Mesendoderm (in vitro differentiated cells): ENCODE measurements around the gene FAN1.
"Not testable (repeated sequence)": the region's sequence is repeated elsewhere in the genome, so short reads cannot be mapped to it uniquely, and the experiment has no call there.

Experiments used
- DNase-seq: peaks from one replicate; pipeline ENCODE4 v3.0.0; 2013
- H2AK5ac ChIP-seq: 2 replicates; pipeline ENCODE4 v1.6.1; 2013; ENCODE audit warnings: low read length, inconsistent platforms
- H2BK120ac ChIP-seq: 2 replicates; pipeline ENCODE4 v1.6.1; 2013; ENCODE audit warnings: low read depth, mild to moderate bottlenecking, low read length, moderate library complexity, mixed read lengths
- H2BK15ac ChIP-seq: replicated peaks from 2 replicates; pipeline ENCODE4 v1.6.1; 2013; ENCODE audit warnings: low read depth, mild to moderate bottlenecking, moderate library complexity
- H2BK5ac ChIP-seq: 2 replicates; pipeline ENCODE4 v1.6.1; 2013; ENCODE audit warnings: low read length, inconsistent platforms
- H3K18ac ChIP-seq: 2 replicates; pipeline ENCODE4 v1.6.1; 2013; ENCODE audit warnings: mild to moderate bottlenecking, low read length, mixed read lengths
- H3K23ac ChIP-seq: one replicate; pipeline ENCODE4 v1.6.1; 2013; ENCODE audit warnings: low read length
- H3K27ac ChIP-seq: 2 replicates; pipeline ENCODE4 v1.5.1; 2013; ENCODE audit warnings: low read depth, mild to moderate bottlenecking, inconsistent platforms, low read length, moderate library complexity
- H3K27me3 ChIP-seq: 2 replicates; pipeline ENCODE4 v1.6.1; 2013; ENCODE audit warnings: low read length, control low read depth, mild to moderate bottlenecking, inconsistent platforms; ENCODE audit not compliant: insufficient read depth, poor library complexity
- H3K36me3 ChIP-seq: 2 replicates; pipeline ENCODE4 v1.6.1; 2013; ENCODE audit warnings: low read length, inconsistent platforms; ENCODE audit not compliant: control insufficient read depth, insufficient read depth
- H3K4ac ChIP-seq: one replicate; pipeline ENCODE4 v1.6.1; 2013; ENCODE audit warnings: low read depth, mild to moderate bottlenecking, low read length, moderate library complexity
- H3K4me1 ChIP-seq: 2 replicates; pipeline ENCODE4 v1.6.1; 2013; ENCODE audit warnings: low read depth, low read length, inconsistent platforms; ENCODE audit not compliant: control insufficient read depth
- H3K4me2 ChIP-seq: 2 replicates; pipeline ENCODE4 v1.6.1; 2013; ENCODE audit warnings: low read length
- H3K4me3 ChIP-seq: 2 replicates; pipeline ENCODE4 v1.5.1; 2013; ENCODE audit warnings: mild to moderate bottlenecking, low read length
- H3K56ac ChIP-seq: one replicate; pipeline ENCODE4 v1.6.1; 2013; ENCODE audit warnings: low read length
- H3K79me1 ChIP-seq: 2 replicates; pipeline ENCODE4 v1.6.1; 2013; ENCODE audit warnings: low read length, inconsistent platforms
- H3K79me2 ChIP-seq: 2 replicates; pipeline ENCODE4 v1.6.1; 2013; ENCODE audit warnings: mild to moderate bottlenecking, low read length; ENCODE audit not compliant: control insufficient read depth, insufficient read depth
- H3K9ac ChIP-seq: 2 replicates; pipeline ENCODE4 v1.6.1; 2013; ENCODE audit warnings: low read length, inconsistent platforms
- H4K5ac ChIP-seq: one replicate; pipeline ENCODE4 v1.6.1; 2013; ENCODE audit warnings: low read length
- H4K8ac ChIP-seq: one replicate; pipeline ENCODE4 v1.6.1; 2013; ENCODE audit warnings: low read depth, mild to moderate bottlenecking, control low read depth, low read length, moderate library complexity
- WGBS: extraction: QIAGEN DNeasy Blood & Tissue Kit; methylation state at CpG from one replicate; pipeline ENCODE4 v1.1.7; 2013; ENCODE audit warnings: low lambda C conversion rate, missing lambda C conversion rate; ENCODE audit not compliant: insufficient coverage; ENCODE audit errors: extremely low coverage; 5-methylcytosine and 5-hydroxymethylcytosine counted together

The FAN1 gene

DNA sequence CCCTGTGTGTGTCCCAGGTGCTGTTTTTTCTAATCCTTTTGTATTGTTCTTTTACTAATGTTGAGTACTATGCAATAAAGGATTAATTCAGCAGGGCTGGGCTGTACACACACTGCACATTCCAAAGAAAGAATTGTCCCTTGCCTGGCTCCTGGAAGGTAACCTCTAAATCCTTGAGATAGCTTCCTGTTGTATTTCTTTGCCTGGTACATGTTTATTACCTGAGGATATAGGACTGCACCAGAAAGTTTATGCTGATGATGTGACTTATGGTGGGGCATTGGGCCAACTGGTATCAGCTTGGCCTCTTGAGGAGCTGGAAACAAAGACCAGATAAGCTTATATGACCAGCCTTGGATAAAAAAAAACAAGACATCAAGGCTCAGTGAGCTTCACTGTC, 26.6 kb upstream of the FAN1 start:
- H3K4me1 ChIP-seq: no peaks in the 10 kb centered on the region
- no peak overlapping the region for H3K4me2 ChIP-seq
- no peaks in the 10 kb centered on the region for H3K36me3 ChIP-seq
- H2BK15ac ChIP-seq: no peak overlapping the region
- no peak overlapping the region for H3K27ac ChIP-seq
- H3K4me3 ChIP-seq: no peak overlapping the region
- no peak overlapping the region for H3K23ac ChIP-seq
- H2AK5ac ChIP-seq: no peak overlapping the region
- no peak overlapping the region for H2BK120ac ChIP-seq
- no peaks in the 10 kb centered on the region for H3K79me1 ChIP-seq
- no peak overlapping the region for H2BK5ac ChIP-seq
- no peak for DNase-seq
- no peak overlapping the region for H4K5ac ChIP-seq
- no peak overlapping the region for H3K56ac ChIP-seq
- H4K8ac ChIP-seq: no peak overlapping the region
- no peak overlapping the region for H3K18ac ChIP-seq
- no peak overlapping the region for H3K9ac ChIP-seq
- H3K4ac ChIP-seq: no peak overlapping the region
- no peaks in the 10 kb centered on the region for H3K79me2 ChIP-seq
- no peaks in the 10 kb centered on the region for H3K27me3 ChIP-seq

DNA sequence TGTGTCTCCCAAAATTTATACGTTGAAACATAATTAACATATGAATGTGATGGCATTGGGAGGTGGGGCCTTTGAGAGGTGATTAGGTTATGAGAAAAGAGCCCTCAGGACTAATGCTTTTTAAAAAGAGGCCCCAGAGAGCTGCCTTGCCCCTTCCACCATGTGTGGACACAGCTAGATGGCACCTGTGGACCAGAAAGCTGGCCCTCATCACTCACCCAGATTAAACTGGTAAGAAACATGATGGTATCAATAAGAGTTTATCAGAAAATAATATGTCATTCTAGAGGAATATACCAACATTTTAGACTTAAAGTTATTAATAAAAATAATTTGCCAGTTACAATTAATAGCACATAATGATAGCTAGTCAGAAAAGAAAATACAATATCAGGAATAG, 25.2 kb upstream of the FAN1 start:
- H2AK5ac ChIP-seq: no peak overlapping the region
- no peak overlapping the region for H4K5ac ChIP-seq
- no peak overlapping the region for H3K23ac ChIP-seq
- no peak overlapping the region for H3K56ac ChIP-seq
- H3K27ac ChIP-seq: no peak overlapping the region
- no peak overlapping the region for H2BK15ac ChIP-seq
- H2BK5ac ChIP-seq: no peak overlapping the region
- no peaks in the 10 kb centered on the region for H3K27me3 ChIP-seq
- no peak overlapping the region for H2BK120ac ChIP-seq
- no peaks in the 10 kb centered on the region for H3K79me2 ChIP-seq
- no peak overlapping the region for H3K4me2 ChIP-seq
- H3K9ac ChIP-seq: no peak overlapping the region
- H3K4me3 ChIP-seq: no peak overlapping the region
- H3K4me1 ChIP-seq: no peaks in the 10 kb centered on the region
- H3K4ac ChIP-seq: no peak overlapping the region
- no peaks in the 10 kb centered on the region for H3K79me1 ChIP-seq
- H3K18ac ChIP-seq: no peak overlapping the region
- H4K8ac ChIP-seq: no peak overlapping the region
- no CpG with 5 or more reads among the region's 1 CpG for WGBS
- H3K36me3 ChIP-seq: no peaks in the 10 kb centered on the region
- no peak for DNase-seq

DNA sequence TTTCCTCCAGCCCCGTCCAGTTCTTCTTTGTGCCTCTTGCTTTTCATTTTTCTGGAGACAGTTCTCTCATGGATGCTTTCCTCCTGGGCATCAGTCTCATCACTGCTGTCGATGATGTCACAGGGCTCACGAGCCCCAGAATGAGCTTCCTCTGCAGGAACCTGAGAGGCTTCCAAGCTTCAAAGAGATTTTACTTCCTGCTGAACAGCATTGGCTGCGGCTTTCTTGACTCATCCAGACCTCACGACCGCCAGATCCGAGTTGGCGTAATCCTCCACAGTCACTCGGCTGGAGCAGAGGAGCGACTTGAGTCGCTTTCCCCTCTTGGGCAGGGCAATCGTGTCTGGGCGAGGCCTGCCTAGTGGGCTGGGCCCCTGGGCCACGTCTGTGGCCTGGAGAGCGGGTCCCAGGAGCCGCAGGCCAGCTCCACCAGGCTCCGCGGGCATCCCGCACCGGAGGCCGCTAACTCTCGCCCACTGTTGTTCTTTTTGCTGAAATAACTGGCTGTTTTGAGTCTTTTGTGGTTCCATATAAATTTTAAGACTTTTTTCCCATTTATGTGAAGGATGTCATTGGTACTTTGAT, 20.8 kb upstream of the FAN1 start:
- Histone ChIP-seq H3K27me3 (no peaks in the 10 kb centered on the region), H3K79me1 (no peaks in the 10 kb centered on the region), H2AK5ac (no peak overlapping the region), H3K4me3 (no peak overlapping the region), H3K23ac (no peak overlapping the region), H3K36me3 (no peaks in the 10 kb centered on the region), H3K4me2 (no peak overlapping the region), H2BK5ac (no peak overlapping the region), H3K79me2 (no peaks in the 10 kb centered on the region), H3K56ac (no peak overlapping the region), H3K18ac (no peak overlapping the region), H2BK15ac (no peak overlapping the region), H2BK120ac (no peak overlapping the region), H3K4me1 (no peaks in the 10 kb centered on the region), H3K4ac (no peak overlapping the region), H4K5ac (no peak overlapping the region), H4K8ac (no peak overlapping the region), H3K9ac (no peak overlapping the region), H3K27ac (no peak overlapping the region)
- no CpG with 5 or more reads among the region's 22 CpGs for WGBS
- DNase-seq: no peak

DNA sequence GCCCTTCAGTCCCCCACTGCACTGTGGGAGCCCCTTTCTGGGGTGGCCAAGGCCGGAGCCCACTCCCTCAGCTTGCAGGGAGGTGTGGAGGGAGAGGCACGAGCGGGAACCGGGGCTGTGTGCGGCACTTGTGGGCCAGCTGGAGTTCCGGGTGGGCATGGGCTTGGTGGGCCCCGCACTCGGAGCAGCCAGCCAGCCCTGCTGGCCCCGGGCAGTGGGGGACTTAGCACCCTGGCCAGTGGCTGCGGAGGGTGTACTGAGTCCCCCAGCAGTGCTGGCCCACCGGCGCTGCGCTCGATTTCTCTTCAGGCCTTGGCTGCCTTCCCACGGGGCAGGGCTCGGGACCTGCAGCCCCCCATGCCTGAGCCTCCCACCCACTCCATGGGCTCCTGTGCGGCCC, 20.0 kb upstream of the FAN1 start:
- H3K23ac ChIP-seq, H3K56ac ChIP-seq, H3K4me2 ChIP-seq, H4K5ac ChIP-seq, H3K36me3 ChIP-seq, H3K79me2 ChIP-seq, H2BK15ac ChIP-seq, H3K27me3 ChIP-seq, H3K4me1 ChIP-seq, H2BK120ac ChIP-seq, H3K27ac ChIP-seq, H2BK5ac ChIP-seq, H4K8ac ChIP-seq, DNase-seq, H3K79me1 ChIP-seq, H3K18ac ChIP-seq, H3K9ac ChIP-seq, H2AK5ac ChIP-seq, H3K4ac ChIP-seq, H3K4me3 ChIP-seq: not testable (repeated sequence)
- WGBS: no CpG with 5 or more reads among the region's 17 CpGs

DNA sequence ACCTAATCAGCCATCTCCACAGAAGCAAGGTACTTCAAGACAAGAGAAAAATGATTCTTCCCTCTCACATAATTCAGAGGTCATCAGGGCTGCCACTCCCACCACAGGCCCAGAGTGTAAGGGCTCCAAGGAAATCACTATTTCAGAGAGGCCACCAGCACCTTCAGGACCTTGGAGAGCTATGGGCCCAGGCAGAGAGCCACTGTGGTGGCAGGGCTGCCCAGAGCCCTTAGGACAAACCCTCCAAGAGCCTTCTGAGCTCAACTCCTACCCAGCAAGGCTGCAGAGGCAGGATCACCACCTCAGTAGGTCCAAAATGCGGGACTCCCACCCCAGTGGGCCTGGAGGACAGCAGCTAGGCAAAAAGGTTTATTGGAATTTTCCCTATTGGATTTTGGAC, 17.9 kb upstream of the FAN1 start:
- no peaks in the 10 kb centered on the region for H3K79me2 ChIP-seq
- H3K9ac ChIP-seq: no peak overlapping the region
- peak; percentile 69 for DNase-seq
- H2BK15ac ChIP-seq: no peak overlapping the region
- no CpG with 5 or more reads among the region's 1 CpG for WGBS
- no peaks in the 10 kb centered on the region for H3K36me3 ChIP-seq
- H3K56ac ChIP-seq: no peak overlapping the region
- no peak overlapping the region for H3K4me2 ChIP-seq
- H2BK120ac ChIP-seq: no peak overlapping the region
- no peaks in the 10 kb centered on the region for H3K4me1 ChIP-seq
- H3K23ac ChIP-seq: no peak overlapping the region
- H2AK5ac ChIP-seq: no peak overlapping the region
- no peak overlapping the region for H4K8ac ChIP-seq
- H4K5ac ChIP-seq: no peak overlapping the region
- no peak overlapping the region for H3K18ac ChIP-seq
- no peak overlapping the region for H3K4me3 ChIP-seq
- H3K27me3 ChIP-seq: no peaks in the 10 kb centered on the region
- H3K4ac ChIP-seq: no peak overlapping the region
- H3K27ac ChIP-seq: no peak overlapping the region
- H2BK5ac ChIP-seq: no peak overlapping the region
- no peaks in the 10 kb centered on the region for H3K79me1 ChIP-seq

DNA sequence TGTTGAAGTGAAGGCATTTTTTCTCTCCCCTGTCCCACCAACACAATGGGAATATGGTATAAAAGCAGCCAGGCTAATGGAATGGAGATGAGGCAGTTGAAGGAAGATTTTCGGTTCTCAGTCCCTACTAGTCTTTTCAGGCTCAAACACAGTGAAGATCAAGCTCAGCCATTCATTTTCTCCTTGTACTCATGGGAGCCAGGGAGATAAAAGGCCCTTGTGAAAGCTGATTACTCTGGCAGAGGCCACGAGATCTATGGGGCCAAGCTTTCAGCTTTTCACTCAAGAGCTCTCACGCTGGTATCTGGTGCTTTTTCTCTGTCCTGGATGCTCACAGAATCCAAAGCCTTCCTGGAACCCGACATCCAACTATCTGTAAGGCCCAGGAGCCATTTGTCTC, 14.5 kb upstream of the FAN1 start:
- Histone ChIP-seq H3K27ac (no peak overlapping the region), H3K79me1 (no peaks in the 10 kb centered on the region)

More for the DNA sequence above, 14.5 kb upstream of the FAN1 start:
- no peak for DNase-seq
- H3K23ac ChIP-seq: no peak overlapping the region
- H2BK120ac ChIP-seq: no peak overlapping the region
- no CpG with 5 or more reads among the region's 4 CpGs for WGBS
- H3K18ac ChIP-seq: no peak overlapping the region
- no peaks in the 10 kb centered on the region for H3K79me2 ChIP-seq
- no peak overlapping the region for H2BK5ac ChIP-seq
- H3K4ac ChIP-seq: no peak overlapping the region
- H4K5ac ChIP-seq: no peak overlapping the region
- H3K4me2 ChIP-seq: no peak overlapping the region
- no peaks in the 10 kb centered on the region for H3K36me3 ChIP-seq
- H2BK15ac ChIP-seq: no peak overlapping the region
- H3K9ac ChIP-seq: no peak overlapping the region
- H3K56ac ChIP-seq: no peak overlapping the region
- H2AK5ac ChIP-seq: no peak overlapping the region
- H3K4me1 ChIP-seq: no peaks in the 10 kb centered on the region
- H3K4me3 ChIP-seq: no peak overlapping the region
- no peak overlapping the region for H4K8ac ChIP-seq
- no peaks in the 10 kb centered on the region for H3K27me3 ChIP-seq
